ENCODE data around the gene UFC1. TPM values are rescaled to one million over a fixed set of nuclear protein-coding genes. Genes with fewer than 3 reads are reported as not detected.

Gene UFC1
- total and polyA plus RNA-seq, 5 donors from 2014 or later: 115 to 188 (median 162) TPM

DNA sequence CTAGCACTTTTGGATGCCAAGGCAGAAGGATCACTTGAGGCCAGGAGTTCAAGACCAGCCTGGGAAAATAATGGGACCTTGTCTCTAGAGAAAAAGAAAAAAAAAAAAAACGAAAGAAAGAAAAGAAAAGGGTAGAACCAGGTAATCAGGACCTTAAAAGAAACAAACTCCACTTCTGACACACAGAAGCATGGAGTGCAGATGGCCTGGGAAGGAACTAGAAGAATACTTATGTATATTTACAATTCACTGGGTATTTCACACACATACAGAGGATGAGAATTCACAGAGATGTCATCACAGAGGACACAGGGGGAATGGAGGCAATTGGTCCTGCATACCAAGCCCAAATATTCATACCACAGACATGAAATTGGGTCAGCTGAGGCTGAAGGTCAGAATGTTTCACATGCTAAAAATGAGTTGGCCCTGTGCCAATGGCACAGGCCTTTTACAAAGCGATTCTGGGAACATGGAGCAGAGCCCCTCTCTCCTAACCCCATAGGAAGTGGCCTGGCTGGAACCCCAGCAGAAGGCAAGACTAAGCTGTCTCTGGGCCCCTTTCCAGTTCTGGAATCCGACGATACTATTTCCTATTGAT is 19.1 kb downstream of the UFC1 start:
- H3K4me3 Mint-ChIP-seq: peak overlapping the region in 2 of 4 donors; percentile 21 to 97
- ATAC-seq (ENCODE audit: low read depth in 2 of 2): no peak
- Histone ChIP-seq H3K36me3 (ENCODE audit: control insufficient read depth, insufficient read depth, low read length) (peaks cover 58% of the 10 kb centered on the region), H3K27ac (ENCODE audit: insufficient read depth, low read length, poor library complexity, severe bottlenecking) (no peak overlapping the region), H3K27me3 (ENCODE audit: control insufficient read depth, insufficient read depth, low read length) (no peaks in the 10 kb centered on the region), H3K4me1 (ENCODE audit: control insufficient read depth, insufficient read depth, low read length, poor library complexity, severe bottlenecking) (peaks cover 36% of the 10 kb centered on the region), H3K9me3 (ENCODE audit: control insufficient read depth in 2 of 2, low read length in 2 of 2) (no peaks in the 10 kb centered on the region), H3K4me3 (ENCODE audit: low read depth, low read length) (no peak overlapping the region)
- peaks cover 49% of the 10 kb centered on the region for H3K36me3 Mint-ChIP-seq
- peak overlapping the region; percentile 44 to 67 (median 66) for H3K27ac Mint-ChIP-seq
- H3K27me3 Mint-ChIP-seq: peaks cover 6% of the 10 kb centered on the region
- H3K9me3 Mint-ChIP-seq: peaks cover 0 to 3% (median 0%) of the 10 kb centered on the region in 7 donors
- peaks cover 0 to 70% (median 43%) of the 10 kb centered on the region in 4 donors for H3K4me1 Mint-ChIP-seq
- no peak for DNase-seq

DNA sequence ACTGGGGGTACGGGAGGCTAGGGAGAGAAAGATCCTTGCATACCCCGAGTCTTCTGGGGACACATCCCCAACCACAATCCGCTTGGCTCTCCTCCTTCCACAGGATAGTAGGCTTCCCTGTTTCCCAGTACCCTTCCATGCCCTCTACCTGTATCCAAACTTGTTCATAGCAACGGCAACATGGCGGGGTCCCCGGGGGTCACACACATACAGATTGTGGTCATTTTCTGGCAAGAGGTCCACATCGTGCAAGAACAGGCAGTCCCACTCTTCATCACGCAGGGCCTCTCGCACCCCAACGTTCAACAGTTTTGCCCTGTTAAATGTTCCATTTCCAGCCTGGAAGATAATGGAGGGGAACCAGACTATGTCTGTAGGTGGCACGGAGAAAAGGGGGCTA is 19.9 kb downstream of the UFC1 start:
- Histone ChIP-seq H3K27me3 (ENCODE audit: control insufficient read depth, insufficient read depth, low read length) (no peaks in the 10 kb centered on the region), H3K27ac (ENCODE audit: insufficient read depth, low read length, poor library complexity, severe bottlenecking) (no peak overlapping the region), H3K36me3 (ENCODE audit: control insufficient read depth, insufficient read depth, low read length) (peaks cover 56% of the 10 kb centered on the region), H3K4me3 (ENCODE audit: low read depth, low read length) (no peak overlapping the region), H3K9me3 (ENCODE audit: control insufficient read depth in 2 of 2, low read length in 2 of 2) (no peaks in the 10 kb centered on the region), H3K4me1 (ENCODE audit: control insufficient read depth, insufficient read depth, low read length, poor library complexity, severe bottlenecking) (peaks cover 37% of the 10 kb centered on the region)
- Mint-ChIP-seq H3K27ac (peak overlapping the region in 1 of 3 donors; percentile 43), H3K4me3 (peak overlapping the region in 3 of 4 donors; percentile 42 to 97 (median 81)), H3K4me1 (peaks cover 0 to 71% (median 45%) of the 10 kb centered on the region in 4 donors), H3K9me3 (peaks cover 0 to 3% (median 0%) of the 10 kb centered on the region in 7 donors), H3K27me3 (peaks cover 6% of the 10 kb centered on the region), H3K36me3 (peaks cover 49% of the 10 kb centered on the region)
- ATAC-seq (ENCODE audit: low read depth in 2 of 2) (no peak), DNase-seq (no peak)

DNA sequence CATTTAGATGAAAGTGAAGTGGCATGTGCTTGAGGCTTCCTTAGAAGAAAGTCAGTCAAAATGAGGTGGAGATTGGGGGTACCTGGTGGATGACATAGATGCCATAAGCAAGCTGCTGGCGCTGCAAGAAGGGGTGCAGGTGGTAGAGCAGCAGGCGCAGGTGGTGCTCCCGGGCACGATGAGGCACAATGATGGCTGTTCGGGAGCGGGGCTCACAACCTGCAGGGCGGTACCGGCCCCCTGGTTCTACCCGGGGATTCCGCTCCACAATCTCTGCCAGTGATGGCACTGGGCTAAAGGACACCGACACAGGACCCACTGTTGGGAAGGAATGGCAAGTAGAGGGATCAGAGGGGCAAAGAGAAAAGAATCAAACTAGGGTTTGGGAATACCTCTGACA is 21.1 kb downstream of the UFC1 start:
- ATAC-seq (ENCODE audit: low read depth in 2 of 2): no peak
- H3K4me3 Mint-ChIP-seq: peak overlapping the region; percentile 65 to 99 (median 84)
- peaks cover 56% of the 10 kb centered on the region for H3K36me3 ChIP-seq (ENCODE audit: control insufficient read depth, insufficient read depth, low read length)
- peak overlapping the region; percentile 90 for H3K4me3 ChIP-seq (ENCODE audit: low read depth, low read length)
- peak overlapping the region in 2 of 3 donors; percentile 54 to 100 for H3K27ac Mint-ChIP-seq
- peaks cover 45% of the 10 kb centered on the region for H3K36me3 Mint-ChIP-seq
- peaks cover 43% of the 10 kb centered on the region for H3K4me1 ChIP-seq (ENCODE audit: control insufficient read depth, insufficient read depth, low read length, poor library complexity, severe bottlenecking)
- H3K27ac ChIP-seq (ENCODE audit: insufficient read depth, low read length, poor library complexity, severe bottlenecking): no peak overlapping the region
- no peaks in the 10 kb centered on the region for H3K27me3 ChIP-seq (ENCODE audit: control insufficient read depth, insufficient read depth, low read length)
- H3K9me3 ChIP-seq (ENCODE audit: control insufficient read depth in 2 of 2, low read length in 2 of 2): no peaks in the 10 kb centered on the region
- no peak for DNase-seq
- peaks cover 6% of the 10 kb centered on the region for H3K27me3 Mint-ChIP-seq
- H3K9me3 Mint-ChIP-seq: peaks cover 0 to 3% (median 0%) of the 10 kb centered on the region in 7 donors
- peaks cover 0 to 71% (median 45%) of the 10 kb centered on the region in 4 donors for H3K4me1 Mint-ChIP-seq

DNA sequence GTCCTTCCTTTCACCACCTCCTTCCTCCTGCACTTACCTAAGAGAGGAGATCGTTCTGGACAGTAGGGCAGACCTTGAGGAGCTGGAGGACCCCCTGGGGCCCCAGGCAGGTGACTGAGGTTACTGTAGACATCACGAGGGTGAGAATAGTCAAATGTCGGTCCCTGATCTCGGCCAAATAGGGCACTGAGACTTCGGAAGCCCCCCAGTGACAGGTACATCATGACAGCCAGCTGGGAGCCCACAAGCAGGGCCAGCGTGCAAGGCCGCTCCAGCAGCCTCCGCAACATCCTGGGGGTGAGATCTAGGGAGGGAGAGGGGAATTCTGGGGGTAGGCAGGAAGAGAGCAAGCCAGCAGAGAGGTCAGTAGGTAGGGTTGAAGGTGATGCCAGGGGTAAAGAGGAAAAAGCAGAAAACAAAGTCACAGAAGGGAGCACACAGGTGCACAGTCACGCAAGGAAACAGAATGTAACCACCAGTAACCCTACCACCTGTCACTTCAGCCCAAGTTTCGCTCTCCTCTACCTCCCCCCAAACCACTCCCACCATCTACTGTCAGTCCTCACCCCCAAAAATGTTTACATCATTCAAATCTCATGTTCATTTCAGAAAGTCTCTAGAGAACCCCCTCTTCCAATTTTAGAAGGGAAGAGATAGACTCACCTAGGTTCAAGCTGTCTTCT is 22.1 kb downstream of the UFC1 start:
- H3K27me3 ChIP-seq (ENCODE audit: control insufficient read depth, insufficient read depth, low read length): no peaks in the 10 kb centered on the region
- DNase-seq (peak in 1 of 3 donors; percentile 41), ATAC-seq (ENCODE audit: low read depth in 2 of 2) (no peak)
- peaks cover 53% of the 10 kb centered on the region for H3K4me1 ChIP-seq (ENCODE audit: control insufficient read depth, insufficient read depth, low read length, poor library complexity, severe bottlenecking)
- H3K9me3 Mint-ChIP-seq: peaks cover 0 to 3% (median 0%) of the 10 kb centered on the region in 7 donors
- peaks cover 40% of the 10 kb centered on the region for H3K36me3 Mint-ChIP-seq
- H3K27ac ChIP-seq (ENCODE audit: insufficient read depth, low read length, poor library complexity, severe bottlenecking): peak overlapping the region; percentile 82
- H3K4me3 ChIP-seq (ENCODE audit: low read depth, low read length): peak overlapping the region; percentile 90
- H3K9me3 ChIP-seq (ENCODE audit: control insufficient read depth in 2 of 2, low read length in 2 of 2): no peaks in the 10 kb centered on the region
- peaks cover 49% of the 10 kb centered on the region for H3K36me3 ChIP-seq (ENCODE audit: control insufficient read depth, insufficient read depth, low read length)
- peaks cover 6% of the 10 kb centered on the region for H3K27me3 Mint-ChIP-seq
- H3K27ac Mint-ChIP-seq: peak overlapping the region; percentile 78 to 100 (median 99)
- H3K4me1 Mint-ChIP-seq: peaks cover 0 to 80% (median 54%) of the 10 kb centered on the region in 4 donors
- peak overlapping the region; percentile 97 to 100 (median 99) for H3K4me3 Mint-ChIP-seq

DNA sequence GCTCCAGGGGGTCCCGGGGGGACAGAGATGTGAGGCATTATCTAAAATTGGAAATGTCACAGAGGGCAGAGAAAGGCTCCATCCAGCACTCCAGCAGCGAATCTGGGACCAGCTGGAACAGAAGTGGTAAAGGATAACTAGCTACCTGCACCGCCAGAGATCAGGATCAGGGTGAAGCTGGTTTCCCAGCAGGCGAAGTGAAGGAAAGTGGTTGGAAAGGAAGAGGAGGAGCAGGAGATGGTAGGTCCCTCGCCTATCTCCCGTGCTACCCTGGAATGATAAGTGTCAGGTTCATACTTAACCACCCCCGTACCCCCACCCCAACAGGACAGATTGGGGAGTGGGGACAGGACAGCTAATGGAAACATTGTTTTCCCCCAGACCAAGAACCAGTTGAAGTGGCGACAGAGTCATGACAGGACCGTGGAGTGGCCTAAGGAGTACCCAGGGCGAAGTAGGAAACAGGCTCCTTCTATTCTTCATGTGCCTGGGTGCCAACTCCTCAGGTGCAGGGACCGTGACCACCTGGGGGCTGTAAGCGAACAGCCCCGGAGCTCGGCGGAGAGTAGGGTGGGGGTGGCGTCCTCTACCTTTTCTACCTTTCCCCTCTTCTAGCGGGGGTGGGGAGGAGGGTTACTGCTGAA is 22.8 kb downstream of the UFC1 start:
- DNase-seq: no peak
- H3K27me3 Mint-ChIP-seq: peaks cover 6% of the 10 kb centered on the region
- no peaks in the 10 kb centered on the region for H3K27me3 ChIP-seq (ENCODE audit: control insufficient read depth, insufficient read depth, low read length)
- no peaks in the 10 kb centered on the region for H3K9me3 ChIP-seq (ENCODE audit: control insufficient read depth in 2 of 2, low read length in 2 of 2)
- peaks cover 60% of the 10 kb centered on the region for H3K4me1 ChIP-seq (ENCODE audit: control insufficient read depth, insufficient read depth, low read length, poor library complexity, severe bottlenecking)
- peaks cover 0 to 3% (median 0%) of the 10 kb centered on the region in 7 donors for H3K9me3 Mint-ChIP-seq
- H3K27ac Mint-ChIP-seq: peak overlapping the region; percentile 78 to 100 (median 99)
- peaks cover 0 to 79% (median 54%) of the 10 kb centered on the region in 4 donors for H3K4me1 Mint-ChIP-seq
- H3K36me3 ChIP-seq (ENCODE audit: control insufficient read depth, insufficient read depth, low read length): peaks cover 42% of the 10 kb centered on the region
- peak overlapping the region; percentile 97 to 100 (median 99) for H3K4me3 Mint-ChIP-seq
- ATAC-seq (ENCODE audit: low read depth in 2 of 2): no peak
- H3K27ac ChIP-seq (ENCODE audit: insufficient read depth, low read length, poor library complexity, severe bottlenecking): peak overlapping the region; percentile 82
- H3K4me3 ChIP-seq (ENCODE audit: low read depth, low read length): peak overlapping the region; percentile 90
- peaks cover 33% of the 10 kb centered on the region for H3K36me3 Mint-ChIP-seq

DNA sequence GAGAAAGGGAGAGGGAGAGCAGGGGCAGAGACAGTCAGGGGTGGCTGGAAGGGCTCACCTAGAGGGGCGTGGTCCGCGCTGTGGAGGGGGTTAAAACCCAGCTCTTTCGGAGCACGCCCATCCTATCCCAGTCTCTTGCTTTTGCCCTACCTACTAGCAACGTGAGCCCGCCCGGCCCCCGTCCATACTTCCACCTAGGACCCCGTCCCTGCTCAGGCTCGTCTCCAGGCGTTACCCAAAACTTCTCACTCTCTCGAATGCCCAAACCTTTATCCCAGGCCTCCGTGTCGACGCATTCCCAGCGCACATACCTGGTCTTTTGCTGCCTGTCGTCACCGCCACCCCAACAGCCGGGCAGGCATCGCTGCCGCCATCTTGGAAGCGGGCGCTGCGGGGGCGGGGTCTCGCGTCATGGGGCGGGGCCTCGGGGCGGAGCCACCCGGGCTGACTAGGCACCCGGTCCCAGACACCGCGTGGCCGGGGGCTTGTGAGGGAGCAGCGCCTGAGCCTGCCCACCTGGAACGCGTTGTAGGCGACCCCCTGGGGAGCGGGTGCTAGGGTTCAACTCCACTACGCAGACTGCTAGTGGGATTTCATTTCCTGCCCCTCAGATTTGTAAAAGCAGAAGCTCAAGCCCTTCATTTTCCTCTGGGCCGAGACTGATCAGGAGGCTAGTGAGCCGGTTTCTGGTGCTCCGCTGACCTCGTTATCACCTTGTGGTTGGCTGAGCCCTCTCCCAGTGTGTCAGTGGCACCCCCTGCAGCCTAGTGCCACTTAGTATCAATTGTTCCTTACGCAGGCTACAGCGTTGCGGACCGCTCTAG is 23.5 kb downstream of the UFC1 start, which contains the start of gene B4GALT3:
B4GALT3 (minus strand) TSS at position 396 of the 824 bp plus-strand sequence. CDS start 1,447 bp downstream, outside the sequence.
- peak within 1 kb of the TSS; percentile 90 for H3K4me3 ChIP-seq (ENCODE audit: low read depth, low read length)

DNA sequence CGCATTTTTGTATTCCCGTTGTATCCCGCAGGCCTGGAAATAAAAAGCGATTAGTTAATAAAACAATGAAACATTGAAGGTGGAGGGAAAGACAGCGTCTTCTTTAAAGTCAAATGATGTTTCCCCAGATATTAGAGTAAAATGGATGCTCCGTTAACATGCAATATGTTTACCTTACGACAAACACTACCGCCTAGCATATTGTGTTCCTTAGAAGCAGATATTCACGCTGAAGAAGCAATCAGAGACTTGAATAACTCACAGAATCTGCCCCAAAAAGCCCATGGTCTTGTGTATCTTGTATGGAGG is 24.1 kb downstream of the UFC1 start:
- Histone ChIP-seq H3K27ac (ENCODE audit: insufficient read depth, low read length, poor library complexity, severe bottlenecking) (peak overlapping the region; percentile 82), H3K9me3 (ENCODE audit: control insufficient read depth in 2 of 2, low read length in 2 of 2) (no peaks in the 10 kb centered on the region), H3K36me3 (ENCODE audit: control insufficient read depth, insufficient read depth, low read length) (peaks cover 29% of the 10 kb centered on the region), H3K4me1 (ENCODE audit: control insufficient read depth, insufficient read depth, low read length, poor library complexity, severe bottlenecking) (peaks cover 72% of the 10 kb centered on the region), H3K4me3 (ENCODE audit: low read depth, low read length) (peak overlapping the region; percentile 79), H3K27me3 (ENCODE audit: control insufficient read depth, insufficient read depth, low read length) (no peaks in the 10 kb centered on the region)
- DNase-seq (no peak), ATAC-seq (ENCODE audit: low read depth in 2 of 2) (no peak)
- Mint-ChIP-seq H3K27me3 (peaks cover 6% of the 10 kb centered on the region), H3K9me3 (peaks cover 0 to 3% (median 0%) of the 10 kb centered on the region in 7 donors), H3K27ac (peak overlapping the region; percentile 94 to 100 (median 99)), H3K4me3 (peak overlapping the region; percentile 97 to 100 (median 99)), H3K4me1 (peaks cover 6 to 88% (median 61%) of the 10 kb centered on the region in 4 donors), H3K36me3 (peaks cover 23% of the 10 kb centered on the region)

More for the DNA sequence above, 23.5 kb downstream of the UFC1 start, which contains the start of gene B4GALT3:
- Histone ChIP-seq H3K27me3 (ENCODE audit: control insufficient read depth, insufficient read depth, low read length) (no peaks in the 10 kb centered on the region), H3K36me3 (ENCODE audit: control insufficient read depth, insufficient read depth, low read length) (peaks cover 35% of the 10 kb centered on the region), H3K9me3 (ENCODE audit: control insufficient read depth in 2 of 2, low read length in 2 of 2) (no peaks in the 10 kb centered on the region), H3K4me1 (ENCODE audit: control insufficient read depth, insufficient read depth, low read length, poor library complexity, severe bottlenecking) (peaks cover 67% of the 10 kb centered on the region), H3K27ac (ENCODE audit: insufficient read depth, low read length, poor library complexity, severe bottlenecking) (peak within 1 kb of the TSS; percentile 82)
- Mint-ChIP-seq H3K9me3 (peaks cover 0 to 3% (median 0%) of the 10 kb centered on the region in 7 donors), H3K4me1 (peaks cover 4 to 86% (median 59%) of the 10 kb centered on the region in 4 donors), H3K27ac (peak within 1 kb of the TSS; percentile 94 to 100 (median 99)), H3K4me3 (peak within 1 kb of the TSS; percentile 97 to 100 (median 99)), H3K36me3 (peaks cover 29% of the 10 kb centered on the region), H3K27me3 (peaks cover 6% of the 10 kb centered on the region)
- ATAC-seq (ENCODE audit: low read depth in 2 of 2) (peak; percentile 84 to 88), DNase-seq (peak; percentile 89 to 92 (median 90))

All from CD4-positive, CD25-positive, alpha-beta regulatory T cell (primary cell).